HL-60/S4 (cell line): Measurements from ENCODE around the gene ZNF337.
"Not testable (repeated sequence)": the region's sequence is repeated elsewhere in the genome, so short reads cannot be mapped to it uniquely, and the experiment has no call there.

ENCODE experiments used
- in situ Hi-C: fragments of 300-500 bp; cut with MboI; formaldehyde crosslinking; loops from 2 replicates; pipeline ENCODE4 v1.14.3; 2022; ENCODE audit warnings: low sequenced_read_pairs

ZNF337 gene

DNA sequence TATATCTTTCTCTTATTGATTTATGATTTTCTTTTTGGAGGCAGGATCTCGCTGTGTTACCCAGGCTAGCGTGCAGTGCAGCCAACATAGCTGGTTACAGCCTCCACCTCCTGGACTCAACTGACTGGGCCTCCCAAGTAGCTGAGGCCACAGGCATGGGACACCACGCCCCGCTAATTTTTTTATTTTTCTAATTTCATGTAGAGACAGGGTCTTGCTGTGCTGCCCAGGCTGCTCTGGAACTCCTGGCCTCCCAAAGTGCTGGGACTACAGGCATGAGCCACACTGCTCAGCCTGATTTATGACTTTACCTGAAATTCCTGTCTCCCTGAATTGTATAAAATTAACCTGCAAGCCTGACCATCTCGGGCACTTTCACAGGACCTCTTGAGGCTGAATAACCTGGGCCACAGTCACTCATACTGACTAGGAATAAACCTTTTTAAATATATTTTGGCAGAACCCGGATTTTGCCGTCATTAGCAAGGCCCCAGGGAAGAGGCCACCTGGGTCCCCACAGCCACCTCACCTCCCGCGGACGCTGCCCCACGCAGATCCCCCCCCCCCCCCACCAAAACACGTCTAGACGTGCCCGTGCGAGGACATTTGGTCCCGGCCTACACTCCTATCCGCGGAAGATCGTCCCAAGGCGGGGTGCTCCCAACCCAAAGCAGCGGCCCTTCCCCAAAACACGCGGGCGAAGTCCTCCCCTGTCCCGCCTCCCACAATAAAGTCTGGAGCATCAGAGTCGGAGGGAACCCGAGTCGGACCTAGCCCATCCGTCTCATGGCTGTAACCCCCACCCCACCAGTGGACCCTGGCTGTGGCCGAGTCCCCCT, 902 bp downstream of the ZNF337 start:
- in situ Hi-C loops = loop anchor here (25.0 kb wide), 1 partner anchor 558 kb away; no protein-coding TSS in a partner anchor

- in situ Hi-C loops = loop anchor here (25.0 kb wide), 1 partner anchor 555 kb away; no protein-coding TSS in a partner anchor
Observed at GRCh38 chr20:25692499-25692898, 4.2 kb downstream of the ZNF337 start.

GRCh38 chr20:25690427-25690826, 6.2 kb downstream of the ZNF337 start:
- in situ Hi-C loops = loop anchor here (25.0 kb wide), 1 partner anchor 553 kb away; no protein-coding TSS in a partner anchor

DNA sequence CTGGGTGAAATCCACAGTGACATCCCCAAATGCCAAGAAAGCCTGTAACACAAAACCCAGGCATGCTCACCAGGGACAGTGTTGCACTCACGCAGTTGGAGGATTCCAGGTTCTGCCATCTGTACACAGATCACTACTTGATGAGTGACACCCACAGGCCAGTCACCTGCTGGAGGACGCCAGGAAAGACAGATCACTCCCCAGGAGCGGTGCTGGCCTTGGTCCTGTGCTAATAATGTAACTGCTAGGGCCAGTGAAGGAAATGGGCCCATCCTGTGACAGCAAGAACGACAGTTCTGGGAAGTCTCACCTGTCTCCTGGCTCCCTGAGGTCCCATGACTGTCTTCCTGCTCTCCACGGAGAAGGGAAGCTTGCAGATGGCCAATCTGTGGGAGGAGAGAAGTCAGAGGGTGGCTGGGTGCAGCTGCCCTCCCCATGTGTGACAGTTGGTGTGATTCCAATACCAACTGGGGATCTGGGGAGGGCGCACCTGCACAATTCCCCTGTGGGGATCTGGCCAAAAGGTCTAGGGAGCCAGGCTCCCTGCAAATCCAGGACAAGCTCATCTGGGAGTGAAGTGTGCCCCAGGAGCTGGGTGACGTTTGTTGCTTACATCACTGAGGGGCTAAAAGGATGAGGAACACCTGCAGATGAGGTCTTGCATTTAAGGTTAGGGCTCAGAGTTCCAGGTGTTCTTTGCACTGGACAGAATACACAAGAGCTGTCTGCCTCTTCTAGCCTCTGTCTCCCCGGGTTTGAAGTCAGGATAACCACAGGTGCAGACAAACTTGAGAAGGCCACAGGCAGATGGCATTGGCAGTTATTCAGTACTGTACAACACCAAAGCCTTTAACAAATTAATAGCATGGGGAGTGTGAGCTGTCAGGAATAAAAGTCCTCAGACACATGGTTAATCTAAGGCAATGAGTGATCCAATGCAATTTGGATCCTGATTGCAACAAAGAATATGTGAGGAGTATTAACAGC, 10.3 kb downstream of the ZNF337 start:
- in situ Hi-C loops = loop anchor here (25.0 kb wide), 1 partner anchor 549 kb away; no protein-coding TSS in a partner anchor

DNA sequence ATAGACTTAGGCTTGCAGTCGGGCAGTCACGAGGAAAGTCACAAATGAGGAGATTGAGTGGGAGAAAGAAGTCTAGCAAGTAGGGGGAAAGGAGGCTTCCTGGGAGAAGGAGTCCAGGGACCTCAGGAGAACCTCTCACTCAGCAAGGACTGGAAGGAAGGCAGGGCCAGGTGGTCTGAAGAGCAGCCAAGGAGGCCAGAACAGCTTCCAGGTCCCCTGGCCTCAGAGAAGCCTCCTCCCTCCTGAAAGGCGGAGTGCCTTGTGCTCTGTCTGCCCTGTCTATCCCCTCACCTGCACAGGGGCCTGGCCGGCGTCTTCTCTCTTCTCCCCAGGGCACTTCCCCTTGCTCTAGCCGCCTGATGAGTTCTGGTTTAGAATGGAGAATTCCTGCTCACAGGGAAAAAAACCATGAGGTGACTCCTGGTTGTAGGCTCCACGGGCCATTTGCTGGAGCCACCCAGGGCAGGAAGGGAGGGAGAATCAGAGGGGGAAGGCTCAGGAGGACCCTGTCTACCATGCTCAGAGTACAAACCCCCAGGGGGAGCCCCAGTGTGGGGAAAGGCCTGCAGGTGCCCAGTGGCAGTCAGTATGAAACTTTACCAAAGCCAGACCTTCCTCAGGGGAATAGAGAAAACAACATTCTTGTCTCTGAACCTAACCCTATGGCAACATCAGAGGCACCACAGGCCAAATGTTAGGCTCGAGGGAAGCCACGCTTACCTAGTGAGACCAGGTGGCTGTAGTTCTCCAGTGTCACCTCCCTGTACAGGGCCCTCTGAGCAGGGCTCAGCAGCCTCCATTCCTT, 11.2 kb downstream of the ZNF337 start:
- in situ Hi-C loops = loop anchor here (25.0 kb wide), 1 partner anchor 548 kb away; no protein-coding TSS in a partner anchor

GRCh38 chr20:25683826-25684225, 12.8 kb downstream of the ZNF337 start:
- in situ Hi-C loops = loop anchor here (25.0 kb wide), 1 partner anchor 547 kb away; no protein-coding TSS in a partner anchor

- in situ Hi-C loops = loop anchor here (25.0 kb wide), 1 partner anchor 546 kb away; no protein-coding TSS in a partner anchor
Observed at GRCh38 chr20:25683050-25683449, 13.6 kb downstream of the ZNF337 start.

- in situ Hi-C loops = loop anchor here (25.0 kb wide), 1 partner anchor 539 kb away; no protein-coding TSS in a partner anchor
Observed at GRCh38 chr20:25676164-25676809, 20.4 kb downstream of the ZNF337 start.

DNA sequence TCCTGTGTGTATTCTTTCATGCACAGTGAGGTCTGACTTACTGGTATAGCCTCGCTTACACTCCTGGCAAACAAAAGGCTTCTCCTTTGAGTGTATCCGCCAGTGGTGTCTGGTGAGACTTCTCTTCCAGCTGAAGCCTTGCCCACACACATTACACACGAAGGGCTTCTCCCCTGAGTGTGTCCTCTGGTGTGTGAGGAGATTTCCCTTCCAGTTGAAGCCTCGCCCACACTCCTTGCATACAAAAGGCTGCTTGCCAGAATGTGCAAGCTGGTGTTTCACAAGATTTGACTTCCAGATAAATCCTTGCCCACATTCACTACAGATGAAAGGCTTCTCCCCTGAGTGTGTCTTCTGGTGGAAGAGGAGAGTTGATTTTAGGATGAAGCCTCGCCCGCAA, 21.5 kb downstream of the ZNF337 start:
- in situ Hi-C loops = loop anchor here (25.0 kb wide), 1 partner anchor 538 kb away; no protein-coding TSS in a partner anchor

DNA sequence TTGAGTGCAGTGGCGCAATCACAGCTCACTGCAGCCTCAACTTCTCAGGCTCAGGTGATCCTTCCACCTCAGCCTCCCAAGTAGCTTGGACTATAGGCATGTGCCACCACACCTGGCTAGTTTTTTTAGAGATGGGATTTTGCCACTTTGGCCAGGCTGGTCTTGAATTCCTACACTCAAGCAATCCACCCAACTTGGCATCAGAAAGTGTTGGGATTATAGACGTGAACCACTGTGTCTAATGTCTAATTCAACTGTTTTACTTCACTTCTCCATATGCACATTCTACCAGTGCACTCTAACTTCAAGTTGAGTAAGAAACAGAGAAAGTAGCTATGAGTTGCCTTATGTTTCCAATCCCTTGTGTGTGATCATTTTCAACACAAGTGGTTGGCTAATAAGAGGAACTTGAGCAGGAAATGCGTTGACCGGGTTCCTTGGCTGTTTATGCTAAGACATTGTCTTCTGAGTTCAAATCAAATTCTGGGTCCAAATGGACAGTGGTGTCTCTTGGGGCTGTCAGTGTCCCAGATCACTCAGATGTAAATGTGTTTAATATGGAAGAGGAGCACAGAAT, 23.9 kb downstream of the ZNF337 start:
- in situ Hi-C loops = no loop called here

GRCh38 chr20:25669826-25670422, 26.7 kb downstream of the ZNF337 start:
- in situ Hi-C loops = no loop called here

GRCh38 chr20:25668446-25668845, 28.2 kb downstream of the ZNF337 start:
- in situ Hi-C loops = no loop called here

- in situ Hi-C loops = no loop called here
Observed at GRCh38 chr20:25659999-25660398, 36.7 kb downstream of the ZNF337 start.

DNA sequence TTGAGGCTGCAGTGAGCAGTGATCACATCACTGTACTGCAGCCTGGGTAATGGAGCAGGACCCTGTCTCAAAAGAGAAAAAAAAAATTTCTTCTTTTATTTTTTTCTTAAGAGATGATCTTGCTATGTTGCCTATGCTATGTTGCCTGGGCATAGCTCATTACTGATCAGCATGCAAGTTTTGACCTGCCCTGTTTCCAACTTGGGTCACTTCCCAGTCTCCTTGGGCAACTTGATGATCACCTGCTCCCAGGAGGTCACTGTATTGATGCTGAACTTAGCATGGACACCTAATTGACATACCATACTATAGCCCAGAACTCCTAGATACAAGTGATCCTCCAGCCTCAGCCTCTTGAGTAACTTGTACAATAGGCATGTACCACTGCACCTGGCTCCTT, 42.2 kb downstream of the ZNF337 start:
- in situ Hi-C loops = no loop called here

DNA sequence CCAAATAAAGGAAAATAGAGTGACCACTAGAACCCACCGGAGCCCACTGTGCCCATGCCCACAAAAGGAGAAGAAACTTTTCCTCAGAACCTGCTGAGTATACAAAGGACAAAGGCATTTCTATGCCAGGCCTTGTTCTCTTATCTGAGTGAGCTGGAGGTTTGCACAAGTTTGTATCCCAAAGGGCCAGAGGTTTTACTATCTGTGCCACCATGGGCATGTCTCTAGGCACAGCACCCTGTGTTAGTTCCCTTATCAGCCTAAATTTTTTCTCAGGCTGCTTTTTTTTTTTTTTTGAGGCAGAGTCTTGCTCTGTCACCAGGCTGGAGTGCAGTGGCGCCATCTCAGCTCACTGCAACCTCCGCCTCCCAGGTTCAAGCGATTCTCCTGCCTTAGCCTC, 43.8 kb downstream of the ZNF337 start:
- in situ Hi-C loops = not testable (repeated sequence)

DNA sequence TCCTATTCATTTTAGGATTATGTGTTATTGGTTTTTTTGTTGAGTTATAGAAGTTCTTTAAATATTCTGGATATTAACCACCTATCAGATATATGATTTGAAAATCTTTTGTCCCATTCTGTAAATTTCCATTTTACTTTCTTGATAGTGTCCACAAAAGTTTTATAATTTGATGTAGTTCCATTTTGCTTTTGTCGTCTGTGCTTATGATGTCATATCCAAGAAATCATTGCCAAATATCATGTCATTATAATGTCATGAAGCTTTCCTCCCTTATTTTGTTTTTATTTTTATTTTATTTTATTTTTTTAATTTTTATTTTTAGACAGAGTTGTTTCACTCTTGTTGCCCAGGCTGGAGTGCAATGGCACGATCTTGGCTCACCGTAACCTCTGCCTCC, 51.8 kb downstream of the ZNF337 start:
- in situ Hi-C loops = loop anchor here (10.0 kb wide), 1 partner anchor 60 kb away; the partner anchor contains the start of gene NINL

DNA sequence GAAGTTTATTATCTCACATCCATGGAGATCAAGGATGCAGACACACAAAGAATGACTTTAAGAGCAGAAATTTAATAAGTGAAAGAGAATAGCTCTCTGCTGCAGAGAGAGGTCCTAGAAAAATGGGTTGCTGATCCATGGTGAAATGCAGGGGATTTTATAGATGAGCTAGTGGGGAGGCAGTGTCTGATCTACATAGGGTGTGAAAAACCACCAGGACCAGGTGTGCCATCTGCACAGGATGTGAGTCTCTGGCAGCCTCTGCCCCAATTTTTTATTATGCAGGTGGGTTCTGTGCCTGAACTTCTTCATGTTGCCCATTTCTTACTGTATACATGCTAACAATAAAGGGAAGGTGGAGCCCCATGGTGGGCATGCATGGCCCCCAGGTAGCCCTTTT, 52.9 kb downstream of the ZNF337 start:
- in situ Hi-C loops = loop anchor here (10.0 kb wide), 1 partner anchor 59 kb away; the partner anchor contains the start of gene NINL

GRCh38 chr20:25637247-25637646, 59.4 kb downstream of the ZNF337 start:
- in situ Hi-C loops = no loop called here
